ENCODE results near the gene PDE7B. TPM values are rescaled to one million over a fixed set of nuclear protein-coding genes. Genes with fewer than 3 reads are reported as not detected.

PDE7B gene
- total and polyA plus RNA-seq, 2 donors (not counting 1 experiment from before 2014, with no cell fraction given) = 7.9 to 21.5 TPM

DNA sequence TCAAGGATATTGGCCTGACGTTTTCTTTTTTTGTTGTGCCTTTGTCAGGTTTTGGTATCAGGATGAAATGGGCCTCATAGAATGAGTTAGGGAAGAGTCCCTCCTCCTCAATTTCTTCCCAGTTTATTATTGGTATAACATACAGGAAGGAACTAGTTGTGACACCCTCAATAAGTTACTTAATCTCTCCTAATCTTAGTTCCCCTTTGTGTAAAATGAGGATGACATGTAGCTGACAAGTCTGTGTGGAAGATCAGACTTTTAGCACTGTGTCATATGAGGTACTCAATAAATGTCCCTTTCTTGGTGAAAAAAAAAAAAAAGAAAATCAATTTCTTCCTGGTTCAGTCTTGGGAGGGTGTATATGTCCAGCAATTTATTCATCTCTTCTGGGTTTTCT lies 155.8 kb downstream of the PDE7B start:
- DNase-seq (ENCODE audit: low read depth in 2 of 2) = no peak
- Histone ChIP-seq H3K27me3 (ENCODE audit: control insufficient read depth, insufficient read depth, low read length) (no peaks in the 10 kb centered on the region), H3K79me2 (ENCODE audit: control insufficient read depth, insufficient read depth, low read length) (no peaks in the 10 kb centered on the region), H3K27ac (ENCODE audit: insufficient read depth, low read length) (no peak overlapping the region), H3K4me2 (ENCODE audit: extremely low read depth, insufficient read depth, low read length) (no peak overlapping the region), H3K36me3 (ENCODE audit: control insufficient read depth, insufficient read depth, low read length) (no peaks in the 10 kb centered on the region), H4K20me1 (ENCODE audit: control insufficient read depth, extremely low read depth, insufficient read depth, low read length) (no peaks in the 10 kb centered on the region), H3K9me3 (ENCODE audit: control insufficient read depth, insufficient read depth, low read depth, low read length) (no peaks in the 10 kb centered on the region), H3K4me3 (replicated peaks in 1 of 4; ENCODE audit: control extremely low read depth in 1 of 4, insufficient read depth in 1 of 4, low read depth in 3 of 4, low read length in 4 of 4) (no peak overlapping the region), H2AFZ (ENCODE audit: low read length) (no peak overlapping the region), H3K4me1 (ENCODE audit: control insufficient read depth, extremely low read depth, insufficient read depth, low read length) (peaks cover 7% of the 10 kb centered on the region), H3K9ac (ENCODE audit: insufficient read depth, low read length) (no peak overlapping the region)
- TF ChIP-seq EZH2 (IDR thresholded peaks at IDR 0.05; ENCODE audit: low read length, missing control alignments) = no peak
- TF ChIP-seq, protein P1, sequence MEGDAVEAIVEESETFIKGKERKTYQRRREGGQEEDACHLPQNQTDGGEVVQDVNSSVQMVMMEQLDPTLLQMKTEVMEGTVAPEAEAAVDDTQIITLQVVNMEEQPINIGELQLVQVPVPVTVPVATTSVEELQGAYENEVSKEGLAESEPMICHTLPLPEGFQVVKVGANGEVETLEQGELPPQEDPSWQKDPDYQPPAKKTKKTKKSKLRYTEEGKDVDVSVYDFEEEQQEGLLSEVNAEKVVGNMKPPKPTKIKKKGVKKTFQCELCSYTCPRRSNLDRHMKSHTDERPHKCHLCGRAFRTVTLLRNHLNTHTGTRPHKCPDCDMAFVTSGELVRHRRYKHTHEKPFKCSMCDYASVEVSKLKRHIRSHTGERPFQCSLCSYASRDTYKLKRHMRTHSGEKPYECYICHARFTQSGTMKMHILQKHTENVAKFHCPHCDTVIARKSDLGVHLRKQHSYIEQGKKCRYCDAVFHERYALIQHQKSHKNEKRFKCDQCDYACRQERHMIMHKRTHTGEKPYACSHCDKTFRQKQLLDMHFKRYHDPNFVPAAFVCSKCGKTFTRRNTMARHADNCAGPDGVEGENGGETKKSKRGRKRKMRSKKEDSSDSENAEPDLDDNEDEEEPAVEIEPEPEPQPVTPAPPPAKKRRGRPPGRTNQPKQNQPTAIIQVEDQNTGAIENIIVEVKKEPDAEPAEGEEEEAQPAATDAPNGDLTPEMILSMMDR (conservative IDR thresholded peaks at IDR 0.05 in 1 of 2, IDR thresholded peaks at IDR 0.05 in 1 of 2; ENCODE audit: low read depth in 1 of 2, low read length in 2 of 2) = no peak

DNA sequence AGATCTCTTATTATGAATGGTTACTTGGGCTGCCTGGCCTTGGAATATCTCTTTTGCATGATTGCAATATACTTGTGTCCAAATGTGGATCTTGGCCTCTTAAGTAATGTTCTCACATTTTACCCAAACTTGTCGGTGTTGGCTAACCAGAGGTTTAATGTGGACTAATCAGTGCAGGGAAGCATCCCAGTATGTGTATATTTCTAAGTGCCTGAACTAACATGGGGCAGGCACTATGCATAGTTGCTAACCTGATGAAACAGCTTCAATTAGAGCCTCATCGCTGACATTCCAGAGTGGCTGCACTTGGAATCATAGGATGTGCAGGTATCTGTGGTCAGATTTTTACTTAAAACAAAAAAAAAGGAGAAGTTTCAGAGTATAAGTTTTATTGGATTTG lies 160.0 kb downstream of the PDE7B start:
- Histone ChIP-seq H4K20me1 (ENCODE audit: control insufficient read depth, extremely low read depth, insufficient read depth, low read length) (no peaks in the 10 kb centered on the region), H3K9me3 (ENCODE audit: control insufficient read depth, insufficient read depth, low read depth, low read length) (no peaks in the 10 kb centered on the region), H3K27ac (ENCODE audit: insufficient read depth, low read length) (no peak overlapping the region), H3K79me2 (ENCODE audit: control insufficient read depth, insufficient read depth, low read length) (no peaks in the 10 kb centered on the region), H3K36me3 (ENCODE audit: control insufficient read depth, insufficient read depth, low read length) (no peaks in the 10 kb centered on the region), H3K27me3 (ENCODE audit: control insufficient read depth, insufficient read depth, low read length) (no peaks in the 10 kb centered on the region), H3K4me2 (ENCODE audit: extremely low read depth, insufficient read depth, low read length) (peak overlapping the region; percentile 38), H3K9ac (ENCODE audit: insufficient read depth, low read length) (no peak overlapping the region), H3K4me1 (ENCODE audit: control insufficient read depth, extremely low read depth, insufficient read depth, low read length) (peaks cover 18% of the 10 kb centered on the region), H2AFZ (ENCODE audit: low read length) (no peak overlapping the region), H3K4me3 (replicated peaks in 1 of 4; ENCODE audit: control extremely low read depth in 1 of 4, insufficient read depth in 1 of 4, low read depth in 3 of 4, low read length in 4 of 4) (no peak overlapping the region)
- DNase-seq (ENCODE audit: low read depth in 2 of 2) = peak; percentile 67 to 71
- no peak for TF ChIP-seq EZH2 (IDR thresholded peaks at IDR 0.05; ENCODE audit: low read length, missing control alignments)
- TF ChIP-seq, protein P1 (conservative IDR thresholded peaks at IDR 0.05 in 1 of 2, IDR thresholded peaks at IDR 0.05 in 1 of 2; ENCODE audit: low read depth in 1 of 2, low read length in 2 of 2) = no peak

DNA sequence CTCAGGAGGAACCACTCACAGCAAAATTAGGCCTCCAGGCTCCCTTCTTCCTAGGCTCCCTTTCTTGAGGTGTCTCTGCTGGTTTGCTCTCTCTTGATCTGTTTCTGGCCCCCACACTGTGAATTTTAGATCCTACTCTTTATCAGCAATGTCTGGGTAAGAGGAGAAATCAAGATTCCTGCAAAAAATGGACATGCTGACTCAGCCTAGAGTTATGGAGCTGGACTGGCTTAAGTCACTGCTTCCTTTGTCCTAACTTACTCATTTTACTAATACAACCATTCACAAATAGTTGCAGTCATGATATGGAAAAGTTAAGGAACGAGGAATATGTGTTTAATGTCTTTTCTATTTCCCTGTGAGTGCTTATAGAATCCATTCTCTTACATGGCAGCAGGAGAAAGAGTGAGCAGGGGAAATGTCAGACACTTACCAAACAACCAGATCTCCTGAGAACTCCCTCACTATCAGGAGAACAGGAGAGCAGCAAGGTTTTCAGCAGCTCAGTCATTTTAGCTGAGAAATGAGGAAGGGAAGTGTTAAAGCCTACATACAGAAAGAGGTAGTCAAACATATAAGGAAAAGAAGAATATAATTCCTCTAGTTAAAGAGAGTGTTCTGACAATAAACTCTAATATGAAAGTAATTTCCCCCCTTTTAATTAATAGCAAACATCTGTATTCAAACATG lies 160.8 kb downstream of the PDE7B start:
- peak overlapping the region; percentile 46 for H3K9ac ChIP-seq (ENCODE audit: insufficient read depth, low read length)
- peak overlapping the region; percentile 68 for H2AFZ ChIP-seq (ENCODE audit: low read length)
- peak overlapping the region; percentile 86 for H3K27ac ChIP-seq (ENCODE audit: insufficient read depth, low read length)
- H3K36me3 ChIP-seq (ENCODE audit: control insufficient read depth, insufficient read depth, low read length) = no peaks in the 10 kb centered on the region
- H4K20me1 ChIP-seq (ENCODE audit: control insufficient read depth, extremely low read depth, insufficient read depth, low read length) = no peaks in the 10 kb centered on the region
- peak; percentile 83 to 97 for DNase-seq (ENCODE audit: low read depth in 2 of 2)
- no peak for TF ChIP-seq EZH2 (IDR thresholded peaks at IDR 0.05; ENCODE audit: low read length, missing control alignments)
- TF ChIP-seq, protein P1 (conservative IDR thresholded peaks at IDR 0.05 in 1 of 2, IDR thresholded peaks at IDR 0.05 in 1 of 2; ENCODE audit: low read depth in 1 of 2, low read length in 2 of 2) = no peak
- H3K4me1 ChIP-seq (ENCODE audit: control insufficient read depth, extremely low read depth, insufficient read depth, low read length) = peaks cover 18% of the 10 kb centered on the region
- H3K79me2 ChIP-seq (ENCODE audit: control insufficient read depth, insufficient read depth, low read length) = no peaks in the 10 kb centered on the region
- no peaks in the 10 kb centered on the region for H3K9me3 ChIP-seq (ENCODE audit: control insufficient read depth, insufficient read depth, low read depth, low read length)
- H3K4me2 ChIP-seq (ENCODE audit: extremely low read depth, insufficient read depth, low read length) = peak overlapping the region; percentile 29
- no peak overlapping the region for H3K4me3 ChIP-seq (replicated peaks in 1 of 4; ENCODE audit: control extremely low read depth in 1 of 4, insufficient read depth in 1 of 4, low read depth in 3 of 4, low read length in 4 of 4)
- no peaks in the 10 kb centered on the region for H3K27me3 ChIP-seq (ENCODE audit: control insufficient read depth, insufficient read depth, low read length)

Measured in fibroblast of lung (primary cell).